Right lung (tissue), 5 donors: ENCODE data around the gene GARNL3. TPM values are rescaled to one million over a fixed set of nuclear protein-coding genes. Genes with fewer than 3 reads are reported as not detected.
A peak's percentile ranks its signal among the peaks of the same experiment; 100 is the strongest.

ENCODE experiments used
- DNase-seq, 2 donors: peaks; one replicate each; pipeline ENCODE4 v3.0.0-alpha.2; 2013
- polyA plus RNA-seq, 5 donors: library from polyadenylated mRNA; unstranded; fragments of 120-200 nt; gene quantifications; one replicate each; pipeline versions ENCODE4 v1.2.1 to v1.2.3, GENCODE V29; 2013; ENCODE audit warnings: inconsistent platforms in 1 of 5, low replicate concordance in 1 of 5; ENCODE audit not compliant: insufficient read length in 5 of 5, insufficient read depth in 1 of 5

GARNL3 gene
- polyA plus RNA-seq, 5 donors, result 28.3 to 38.1 (median 32.5) TPM

DNA sequence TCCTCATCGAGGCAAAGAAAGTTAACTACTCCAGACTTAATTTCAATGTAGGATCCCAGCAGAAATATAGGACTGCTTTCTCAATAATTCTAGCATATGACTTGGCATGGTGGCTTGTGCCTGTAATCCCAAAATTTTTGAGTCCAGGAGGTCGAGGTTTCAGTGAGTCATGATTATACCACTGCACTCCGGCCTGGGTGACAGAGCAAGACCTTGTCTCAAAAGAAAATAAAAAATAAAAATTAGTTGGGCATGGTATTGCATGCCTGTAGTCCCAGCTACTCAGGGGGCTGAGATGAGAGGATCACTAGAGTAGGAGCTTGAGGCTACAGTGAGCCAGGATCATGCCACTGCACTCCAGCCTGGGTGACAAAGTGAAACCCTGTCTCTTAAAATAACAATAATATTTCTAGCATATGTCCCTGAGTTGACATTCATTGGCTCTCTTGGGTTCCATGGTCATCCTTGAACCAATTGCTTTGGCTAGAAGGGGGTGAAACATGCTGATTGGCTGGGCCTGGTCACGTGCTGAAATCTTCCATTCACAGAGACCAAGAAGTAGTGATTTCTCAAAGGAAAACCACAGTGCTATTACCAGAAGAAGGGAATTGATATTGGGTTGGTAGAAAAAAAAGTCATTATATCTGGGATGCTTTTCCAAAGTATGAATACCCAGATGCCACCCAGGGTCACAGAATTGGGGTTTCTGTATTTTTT is 31.6 kb upstream of the GARNL3 start:
- no peak for DNase-seq

DNA sequence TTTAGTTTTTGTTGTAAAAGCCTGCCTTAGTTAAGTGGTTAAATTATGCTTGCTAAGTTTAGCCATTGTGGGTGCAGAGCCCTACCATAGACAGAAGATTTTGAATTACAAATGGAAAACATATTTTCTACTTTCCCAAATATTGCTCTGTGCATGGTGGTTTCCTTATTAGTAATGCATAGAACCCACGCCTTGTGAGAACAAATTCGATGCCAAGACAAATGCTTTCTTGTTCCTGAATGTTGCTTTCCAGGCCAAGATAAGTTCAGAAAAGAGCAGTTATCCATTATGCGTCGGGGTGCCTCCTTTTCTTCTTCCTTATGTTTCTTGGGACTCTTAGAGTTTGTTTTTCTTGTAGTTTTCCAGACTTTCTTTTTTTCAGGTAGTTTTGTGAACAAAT is 31.0 kb upstream of the GARNL3 start:
- no peak for DNase-seq

DNA sequence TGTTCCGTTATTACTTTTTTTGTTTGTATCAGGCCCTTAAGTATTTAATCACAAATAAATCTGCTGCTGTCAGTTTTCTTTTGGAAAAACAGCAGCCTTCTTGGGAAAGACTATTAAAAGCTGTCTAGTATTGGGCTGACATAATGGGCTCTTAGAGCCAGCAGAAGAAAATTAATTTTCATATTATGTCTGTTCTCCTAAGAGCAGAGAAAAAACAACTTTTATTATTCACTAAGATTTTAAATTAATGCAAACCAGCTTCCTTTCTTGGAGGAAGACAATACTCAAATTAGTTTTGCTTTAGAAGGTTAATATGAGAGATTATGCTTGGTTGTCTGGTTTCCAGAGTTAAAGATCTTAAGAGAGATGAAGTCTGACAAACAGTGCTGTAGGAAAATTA is 30.6 kb upstream of the GARNL3 start:
- no peak for DNase-seq

DNA sequence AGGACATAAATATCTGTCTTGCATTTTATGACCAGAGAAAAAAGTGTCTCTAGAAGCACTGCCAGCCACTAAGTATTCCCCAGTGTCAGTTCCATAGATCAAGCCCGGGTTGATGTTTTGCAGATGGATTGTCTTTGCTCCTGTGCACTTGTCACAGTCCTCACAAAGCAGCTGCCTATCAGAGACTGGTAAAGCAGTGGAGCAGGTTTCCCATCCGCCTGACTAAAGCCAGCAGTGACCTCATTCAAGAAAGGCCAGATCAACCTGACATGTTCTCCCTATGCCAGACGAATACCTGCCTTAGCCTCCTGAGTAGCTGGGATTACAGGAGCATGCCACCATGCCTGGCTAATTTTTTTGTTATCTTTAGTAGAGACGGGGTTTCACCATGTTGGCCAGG is 26.8 kb upstream of the GARNL3 start:
- no peak for DNase-seq

DNA sequence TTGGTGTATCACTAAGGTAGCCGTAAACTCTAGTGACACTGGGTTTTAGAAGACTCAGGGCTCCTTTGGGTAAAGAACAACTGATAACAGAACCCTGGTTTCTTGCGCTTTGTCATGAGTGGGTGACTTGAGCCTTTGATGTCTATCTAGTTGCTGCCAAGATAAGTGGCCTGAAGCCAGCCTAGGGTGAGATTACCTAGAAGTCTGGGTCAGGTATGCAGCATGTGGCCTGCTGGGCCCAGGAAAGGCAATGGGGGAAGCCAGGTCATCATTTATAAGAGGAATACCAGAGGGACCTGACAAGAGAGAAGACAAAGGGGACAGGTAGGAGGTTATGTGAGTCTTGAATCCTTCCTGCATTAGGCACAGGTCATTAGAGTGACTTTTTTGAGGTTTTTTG is 23.2 kb upstream of the GARNL3 start:
- DNase-seq, result no peak

DNA sequence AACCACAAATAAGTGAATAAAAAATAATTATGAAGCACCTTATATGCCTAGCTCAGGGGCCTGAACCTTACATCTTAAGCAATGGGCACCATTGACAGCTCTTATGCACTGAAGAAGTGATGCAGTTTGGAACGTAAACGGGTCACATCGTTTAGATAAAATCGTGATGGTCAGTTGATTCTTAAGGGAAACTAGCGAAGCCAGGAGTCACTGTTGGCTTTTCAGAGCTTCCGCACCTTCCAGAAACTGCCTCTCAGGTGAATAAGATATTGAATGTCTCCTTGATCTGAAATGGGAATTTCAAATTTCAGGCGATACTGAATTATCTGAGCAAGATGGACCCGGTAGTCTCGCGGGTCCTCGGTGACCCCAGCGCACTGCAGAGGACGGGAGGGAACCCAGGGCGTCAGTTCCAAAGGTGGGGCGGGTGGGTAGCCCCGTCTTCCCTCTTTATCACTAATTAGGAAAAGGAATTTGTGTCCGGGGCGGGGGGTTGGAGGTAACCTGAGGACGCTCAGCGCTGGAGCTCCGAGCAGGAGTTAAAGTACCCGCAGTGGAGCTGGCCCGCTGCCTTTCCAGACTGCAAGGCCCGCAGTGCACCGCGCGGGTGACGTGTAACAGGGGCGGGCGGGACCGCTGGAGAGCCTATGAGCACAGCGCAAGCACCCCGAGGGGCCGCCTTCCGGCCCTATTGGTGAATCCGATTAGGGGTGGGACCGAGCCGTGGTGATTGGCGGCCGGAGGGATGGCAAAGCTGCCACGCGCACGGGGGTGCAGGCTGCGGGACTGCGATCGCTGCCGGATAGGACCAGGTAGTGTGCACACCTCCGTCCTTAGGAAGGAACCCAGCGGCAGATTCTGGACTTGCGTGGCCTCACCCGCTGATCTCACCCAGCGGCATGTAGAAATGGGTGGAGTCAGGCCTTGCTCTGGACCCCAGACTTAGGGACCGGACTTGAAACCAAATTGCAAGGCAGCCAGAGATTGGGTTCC is 19.7 kb upstream of the GARNL3 start:
- DNase-seq, result peak; percentile 93

DNA sequence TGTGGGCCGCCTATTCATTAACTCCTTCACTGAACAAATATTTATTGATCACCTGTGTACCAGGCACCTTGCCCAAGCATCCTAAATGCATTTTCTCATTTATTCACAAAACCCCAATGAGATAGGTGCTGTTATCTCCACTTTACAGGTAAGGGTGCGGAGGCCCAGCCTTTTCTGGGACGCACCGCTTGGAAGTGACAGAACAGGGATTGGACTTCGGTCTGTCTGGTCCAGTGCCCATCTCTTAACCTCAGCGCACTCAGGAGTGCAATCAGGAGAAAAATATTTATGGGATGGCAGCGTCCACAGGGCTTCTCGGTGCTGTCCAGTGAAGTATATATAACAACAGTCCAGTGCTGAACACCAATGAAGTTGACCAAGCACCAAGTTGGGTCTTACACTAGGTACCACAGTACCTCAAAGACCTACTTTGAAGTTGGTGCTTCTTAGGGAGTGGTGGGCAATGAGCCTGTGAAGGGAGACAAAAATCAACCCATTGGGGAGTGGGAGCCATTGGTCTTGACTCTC is 18.9 kb upstream of the GARNL3 start:
- DNase-seq, result no peak

- DNase-seq, result no peak
These were observed 16.3 kb upstream of the GARNL3 start for GRCh38 chr9:127248241-127248640.

DNA sequence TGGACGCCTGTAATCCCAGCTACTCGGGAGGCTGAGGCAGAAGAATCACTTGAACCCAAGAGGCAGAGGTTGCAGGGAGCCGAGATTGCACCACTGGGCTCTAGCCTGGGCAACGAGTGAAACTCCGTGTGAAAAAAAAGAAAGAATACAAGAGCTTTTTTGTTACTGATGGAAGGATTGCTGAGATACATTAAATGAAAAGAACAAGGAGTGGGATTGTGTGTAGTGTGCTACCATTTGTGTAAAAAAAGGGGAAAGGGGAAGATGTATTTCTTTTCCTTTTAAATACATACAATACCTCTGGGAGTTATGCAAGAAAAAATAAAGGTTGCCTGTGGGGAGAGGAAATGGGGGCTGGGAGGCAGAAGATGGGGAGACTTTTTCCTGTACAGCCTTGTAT is 14.7 kb upstream of the GARNL3 start:
- DNase-seq, result no peak

- no peak for DNase-seq
These were observed 13.6 kb upstream of the GARNL3 start for GRCh38 chr9:127250896-127251391.

DNA sequence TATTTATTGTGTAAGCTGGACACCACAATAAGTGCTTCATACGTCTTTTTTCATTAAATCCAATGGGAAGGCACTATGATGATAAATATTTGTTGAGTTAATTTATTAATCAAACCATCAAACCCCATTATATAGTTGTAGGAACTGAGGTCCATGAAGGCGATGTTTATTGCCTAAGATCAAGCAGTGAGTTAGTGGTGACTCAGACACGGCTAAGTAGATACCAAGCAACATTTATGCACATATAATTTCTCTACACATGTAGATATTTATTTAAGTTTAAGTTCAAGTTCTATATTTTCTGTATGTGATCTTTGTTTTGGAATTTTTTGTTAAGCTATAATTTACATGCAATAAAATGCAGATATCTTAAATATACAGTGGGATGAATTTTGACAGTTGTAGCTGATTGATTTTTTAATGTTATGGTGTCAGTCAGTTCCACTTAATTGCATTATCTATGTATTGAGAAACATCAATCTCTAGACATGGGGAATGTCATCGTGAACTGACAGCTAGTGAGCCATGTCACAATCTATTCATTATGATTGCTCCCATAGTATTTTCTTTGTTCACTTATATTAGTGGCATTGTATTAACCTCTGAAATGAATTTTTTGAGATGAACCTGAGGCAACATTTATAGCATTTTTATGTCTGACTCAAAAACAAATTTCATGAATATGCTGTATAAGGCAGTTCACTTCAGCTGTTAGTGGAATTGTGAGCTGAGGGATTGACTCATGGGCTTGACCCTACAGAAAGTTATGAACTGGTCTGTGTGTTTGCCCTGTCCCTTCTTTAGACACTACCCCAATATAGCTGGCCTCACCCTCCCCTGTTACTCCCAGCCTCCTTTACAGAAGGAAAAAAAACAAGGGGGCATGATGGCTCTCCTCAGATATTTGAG is 11.9 kb upstream of the GARNL3 start:
- DNase-seq, result no peak

GRCh38 chr9:127253446-127253845 is 11.1 kb upstream of the GARNL3 start:
- no peak for DNase-seq

- DNase-seq, result no peak
These were observed 8.9 kb upstream of the GARNL3 start for GRCh38 chr9:127255692-127256091.

- DNase-seq, result no peak
These were observed 8.2 kb upstream of the GARNL3 start for GRCh38 chr9:127256324-127256723.

- no peak for DNase-seq
These were observed 5.7 kb upstream of the GARNL3 start for GRCh38 chr9:127258606-127259471.

DNA sequence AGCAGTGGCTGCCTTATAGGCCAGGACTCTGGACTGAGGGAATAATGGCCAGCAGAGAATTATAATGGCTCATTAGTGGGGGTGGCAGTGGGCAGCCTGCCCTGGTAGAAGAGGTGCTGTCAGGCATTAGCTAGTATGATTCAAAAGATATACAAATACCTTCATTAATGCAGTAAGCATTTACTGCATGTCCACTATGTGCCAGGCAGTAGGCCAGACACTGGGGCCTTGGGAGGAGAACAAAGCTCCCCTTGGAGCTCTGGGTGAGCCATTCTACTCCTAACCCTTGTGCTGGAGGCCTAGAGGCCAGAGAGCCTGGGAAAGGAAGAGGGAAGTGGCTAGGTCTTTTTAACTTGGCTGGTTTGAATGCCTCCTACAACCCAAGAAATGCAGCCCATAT is 2.0 kb upstream of the GARNL3 start:
- no peak for DNase-seq

- no peak for DNase-seq
These were observed 1.3 kb upstream of the GARNL3 start for GRCh38 chr9:127263237-127263636.

- DNase-seq, result peak; percentile 32 to 41
These were observed 910 bp upstream of the GARNL3 start for GRCh38 chr9:127263664-127264063.

DNA sequence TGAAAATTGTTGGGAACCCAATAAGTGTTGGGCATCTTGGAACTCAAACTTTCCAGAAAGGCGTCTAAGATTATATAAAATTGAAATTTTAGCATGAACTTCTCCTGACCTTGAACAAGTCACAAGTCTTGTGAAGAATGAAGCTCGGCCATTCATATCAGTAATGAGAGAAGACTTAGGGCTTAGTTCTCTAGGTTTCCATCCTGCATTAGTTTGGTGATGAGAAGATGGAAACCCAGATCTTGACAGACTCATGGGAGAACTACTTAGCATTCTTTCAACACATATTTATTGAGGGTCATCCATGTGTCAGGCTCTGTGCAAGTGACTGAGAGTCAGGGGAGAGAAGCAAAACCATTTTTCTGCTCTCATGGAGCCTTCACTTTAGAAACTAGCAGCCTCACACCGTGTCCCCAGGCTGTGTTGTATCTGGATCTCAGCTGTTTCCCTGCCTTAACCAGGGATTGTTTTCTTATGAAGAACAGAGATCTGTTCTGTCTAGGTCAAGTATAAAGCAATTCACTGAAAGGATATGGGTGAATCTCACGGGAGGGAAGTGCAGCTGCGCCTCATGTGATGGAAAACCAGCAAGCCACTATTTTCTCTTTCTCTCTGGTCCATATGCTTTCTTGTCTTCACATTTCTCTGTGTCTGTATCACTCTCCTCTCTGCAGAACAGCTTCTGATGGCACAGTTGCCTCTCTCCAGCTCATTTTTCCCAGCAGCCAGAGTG is 3.4 kb downstream of the GARNL3 start:
- no peak for DNase-seq

GRCh38 chr9:127269449-127269848 is 4.9 kb downstream of the GARNL3 start:
- no peak for DNase-seq
